ENCODE results near the gene RBFOX1.

- TF ChIP-seq CTCF (conservative IDR thresholded peaks at IDR 0.05 in 1 of 2, IDR thresholded peaks at IDR 0.05 in 1 of 2; ENCODE audit: extremely low read depth in 1 of 2, insufficient read depth in 1 of 2, low read depth in 1 of 2, low read length in 2 of 2) (no peak), EZH2 (IDR thresholded peaks at IDR 0.05; ENCODE audit: borderline replicate concordance, low read length) (no peak)
Measured at GRCh38 chr16:7380911-7381310, 48.3 kb downstream of the RBFOX1 start.

Measured in mammary epithelial cell (primary cell).